NT2/D1 (cell line): ENCODE results near the gene AOAH.

Experiments
- SUZ12 ChIP-seq: IDR thresholded peaks from 2 replicates; pipeline ENCODE4 v1.6.1; 2011; ENCODE audit not compliant: insufficient read length, insufficient read depth; ENCODE audit errors: extremely low read depth
- YY1 ChIP-seq: IDR thresholded peaks from 2 replicates; pipeline ENCODE4 v1.6.1; 2011; ENCODE audit not compliant: insufficient read length, insufficient read depth
- ZNF274 ChIP-seq: IDR thresholded peaks from 2 replicates; pipeline ENCODE4 v1.6.1; 2011; ENCODE audit warnings: mild to moderate bottlenecking, low read depth, low read length

GRCh38 chr7:36686499-36686898 is 37.8 kb downstream of the AOAH start:
- TF ChIP-seq ZNF274 (no peak), YY1 (no peak), SUZ12 (no peak)
